ENCODE measurements around the gene MUTYH. TPM values are rescaled to one million over a fixed set of nuclear protein-coding genes. Genes with fewer than 3 reads are reported as not detected.
A peak's percentile ranks its signal among the peaks of the same experiment; 100 is the strongest.

MUTYH gene
- total RNA-seq, 1 donor from 2014 or later: 63.0 TPM

- intact Hi-C loops (cut with micrococcal nuclease): loop anchor here (1.0 to 5.0 kb wide), 6 partner anchors 93 to 569 kb away; partner anchors contain the start of genes RNU5D-1 and ZSWIM5
- H3K36me3 Mint-ChIP-seq (ENCODE audit: low read depth): peaks cover 2% of the 10 kb centered on the region
- no peak overlapping the region for H3K4me3 Mint-ChIP-seq
- ChIA-PET CTCF (interaction anchor here (0.7 to 8.1 kb wide), 10 partner anchors 57 to 571 kb away, joined by 3 to 227 read pairs (median 4); partner anchors contain the start of genes HECTD3 and UROD), POLR2A (interaction anchor here (1.0 to 4.8 kb wide), 7 partner anchors 39 to 571 kb away, joined by 3 to 156 read pairs (median 4); partner anchors contain the start of genes HECTD3, MUTYH, RNU5D-1 and RPS8)
- H3K27ac Mint-ChIP-seq: peak overlapping the region; percentile 44
- TF ChIP-seq, protein P1, sequence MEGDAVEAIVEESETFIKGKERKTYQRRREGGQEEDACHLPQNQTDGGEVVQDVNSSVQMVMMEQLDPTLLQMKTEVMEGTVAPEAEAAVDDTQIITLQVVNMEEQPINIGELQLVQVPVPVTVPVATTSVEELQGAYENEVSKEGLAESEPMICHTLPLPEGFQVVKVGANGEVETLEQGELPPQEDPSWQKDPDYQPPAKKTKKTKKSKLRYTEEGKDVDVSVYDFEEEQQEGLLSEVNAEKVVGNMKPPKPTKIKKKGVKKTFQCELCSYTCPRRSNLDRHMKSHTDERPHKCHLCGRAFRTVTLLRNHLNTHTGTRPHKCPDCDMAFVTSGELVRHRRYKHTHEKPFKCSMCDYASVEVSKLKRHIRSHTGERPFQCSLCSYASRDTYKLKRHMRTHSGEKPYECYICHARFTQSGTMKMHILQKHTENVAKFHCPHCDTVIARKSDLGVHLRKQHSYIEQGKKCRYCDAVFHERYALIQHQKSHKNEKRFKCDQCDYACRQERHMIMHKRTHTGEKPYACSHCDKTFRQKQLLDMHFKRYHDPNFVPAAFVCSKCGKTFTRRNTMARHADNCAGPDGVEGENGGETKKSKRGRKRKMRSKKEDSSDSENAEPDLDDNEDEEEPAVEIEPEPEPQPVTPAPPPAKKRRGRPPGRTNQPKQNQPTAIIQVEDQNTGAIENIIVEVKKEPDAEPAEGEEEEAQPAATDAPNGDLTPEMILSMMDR (IDR thresholded peaks at IDR 0.05): no peak
- H3K27me3 Mint-ChIP-seq: no peaks in the 10 kb centered on the region
- H3K9me3 Mint-ChIP-seq: no peaks in the 10 kb centered on the region
- no peak for ATAC-seq (ENCODE audit: low read depth)
- H3K4me1 Mint-ChIP-seq: peaks cover 26% of the 10 kb centered on the region
- no peak for DNase-seq
These were observed 39.6 kb downstream of the MUTYH start for GRCh38 chr1:45300669-45300997.

DNA sequence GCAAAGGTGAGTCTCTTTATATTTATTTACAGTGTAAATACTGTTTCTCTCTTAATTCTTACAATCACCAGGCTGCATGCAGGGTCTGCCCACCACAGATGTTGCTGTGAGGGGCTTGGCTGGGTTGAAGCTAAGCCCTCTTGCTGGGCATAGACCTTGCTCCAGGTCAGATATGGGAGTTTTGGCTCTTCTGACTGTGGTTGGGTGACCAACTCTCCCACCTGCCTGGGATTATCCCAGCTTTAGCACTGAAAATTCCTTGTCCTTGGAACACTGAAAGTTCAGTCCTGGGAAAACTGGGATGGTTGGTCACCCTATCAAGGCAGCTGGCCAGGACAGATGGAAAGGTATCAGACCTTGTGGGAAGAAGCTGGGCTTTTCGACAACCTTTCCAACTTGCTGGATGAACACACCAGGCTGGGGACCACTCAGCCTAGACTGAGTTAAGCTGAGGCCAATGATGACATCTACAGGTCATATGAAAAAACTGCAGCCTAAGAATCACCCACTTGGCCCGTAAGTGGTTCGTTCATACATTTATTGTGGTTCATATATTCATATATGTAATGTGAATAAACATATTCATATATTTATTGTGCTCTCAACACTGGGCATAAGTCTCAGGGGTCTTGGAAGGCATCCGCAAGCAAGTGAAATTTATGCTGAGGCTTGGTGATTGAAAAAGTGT, 40.1 kb downstream of the MUTYH start:
- DNase-seq (no peak), ATAC-seq (ENCODE audit: low read depth) (no peak)
- ChIA-PET POLR2A (interaction anchor here (1.0 to 4.8 kb wide), 7 partner anchors 40 to 571 kb away, joined by 3 to 156 read pairs (median 4); partner anchors contain the start of genes HECTD3, MUTYH, RNU5D-1 and RPS8), CTCF (interaction anchor here (0.7 to 8.1 kb wide), 11 partner anchors 57 to 571 kb away, joined by 3 to 227 read pairs (median 4); partner anchors contain the start of genes HECTD3 and UROD)
- Mint-ChIP-seq H3K4me3 (no peak overlapping the region), H3K27ac (peak overlapping the region; percentile 44), H3K4me1 (peaks cover 21% of the 10 kb centered on the region), H3K27me3 (no peaks in the 10 kb centered on the region), H3K9me3 (no peaks in the 10 kb centered on the region), H3K36me3 (ENCODE audit: low read depth) (peaks cover 2% of the 10 kb centered on the region)
- intact Hi-C loops (cut with micrococcal nuclease): loop anchor here (1.0 to 5.0 kb wide), 6 partner anchors 93 to 569 kb away; partner anchors contain the start of genes RNU5D-1 and ZSWIM5
- TF ChIP-seq, protein P1 (IDR thresholded peaks at IDR 0.05): peak; percentile 70

- H3K4me3 Mint-ChIP-seq: no peak overlapping the region
- ATAC-seq (ENCODE audit: low read depth) (no peak), DNase-seq (no peak)
- POLR2A ChIA-PET: interaction anchor here (1.3 kb wide), 1 partner anchor 41 kb away, joined by 6 read pairs; the partner anchor contains the start of genes MUTYH and TOE1
- H3K27ac Mint-ChIP-seq: no peak overlapping the region
- intact Hi-C loops (cut with micrococcal nuclease): no loop called here
- no peaks in the 10 kb centered on the region for H3K9me3 Mint-ChIP-seq
- TF ChIP-seq, protein P1 (IDR thresholded peaks at IDR 0.05): no peak
- peaks cover 2% of the 10 kb centered on the region for H3K36me3 Mint-ChIP-seq (ENCODE audit: low read depth)
- no peaks in the 10 kb centered on the region for H3K27me3 Mint-ChIP-seq
- peaks cover 13% of the 10 kb centered on the region for H3K4me1 Mint-ChIP-seq
- CTCF ChIA-PET: interaction anchor here (1.7 to 8.1 kb wide), 2 partner anchors 284 to 570 kb away, joined by 10 to 227 read pairs; partner anchors contain the start of genes HECTD3 and UROD
These were observed 40.9 kb downstream of the MUTYH start for GRCh38 chr1:45299296-45299695.

DNA sequence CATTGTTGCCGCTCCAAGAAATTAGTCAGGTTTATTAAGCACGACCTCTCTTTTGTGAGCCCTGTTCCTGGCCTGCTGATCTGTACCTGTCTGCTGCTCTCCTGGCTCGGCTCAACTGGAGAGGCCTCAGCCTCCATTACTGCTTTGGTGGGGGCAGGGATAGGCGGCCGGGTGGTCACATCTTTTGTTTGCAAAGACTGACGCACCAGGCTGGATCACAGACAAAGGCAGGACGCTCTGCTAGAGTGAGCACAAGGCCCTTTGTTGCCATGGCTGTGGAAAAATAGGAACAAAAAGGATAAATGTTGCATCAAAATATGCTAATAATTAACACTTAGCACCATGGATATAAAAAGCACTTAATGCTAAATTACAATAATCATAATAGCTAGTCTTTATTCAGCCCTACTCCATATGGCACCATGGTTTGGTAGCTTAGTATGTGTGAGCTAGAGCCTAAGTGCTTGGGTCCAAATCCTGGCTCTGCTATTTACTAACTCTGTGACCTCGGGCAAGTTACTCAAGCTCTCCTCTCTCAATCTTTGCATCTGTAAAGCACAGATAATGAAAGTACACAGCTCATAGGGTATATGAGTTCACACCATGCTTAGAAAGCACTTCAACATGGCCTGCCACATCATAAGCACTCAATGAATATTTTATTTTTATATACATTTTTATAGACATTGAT, 42.4 kb downstream of the MUTYH start:
- POLR2A ChIA-PET: no interaction called here

More for the DNA sequence above, 42.4 kb downstream of the MUTYH start:
- Mint-ChIP-seq H3K36me3 (ENCODE audit: low read depth) (no peaks in the 10 kb centered on the region), H3K4me3 (no peak overlapping the region), H3K4me1 (peaks cover 5% of the 10 kb centered on the region), H3K27ac (no peak overlapping the region), H3K27me3 (no peaks in the 10 kb centered on the region), H3K9me3 (no peaks in the 10 kb centered on the region)
- intact Hi-C loops (cut with micrococcal nuclease): no loop called here
- ATAC-seq (ENCODE audit: low read depth): no peak
- DNase-seq: no peak
- TF ChIP-seq, protein P1 (IDR thresholded peaks at IDR 0.05): no peak
- CTCF ChIA-PET: interaction anchor here (1.4 to 8.1 kb wide), 2 partner anchors 8 to 283 kb away, joined by 3 to 227 read pairs; partner anchors contain the start of genes HECTD3 and UROD

Measured in activated B cell treated with CpG ODN at 0.5 μM for 24 hours (primary cell).